ENCODE data around the gene AMDHD2.
"Not testable (repeated sequence)": the region's sequence is repeated elsewhere in the genome, so short reads cannot be mapped to it uniquely, and the experiment has no call there.

The AMDHD2 gene

GRCh38 chr16:2580818-2581217 lies 60.6 kb downstream of the AMDHD2 start:
- not testable (repeated sequence) for H3K27ac ChIP-seq (ENCODE audit: low read length); H3K9ac ChIP-seq (ENCODE audit: low read depth, low read length); H3K4me3 ChIP-seq (ENCODE audit: low read length); H3K27me3 ChIP-seq (ENCODE audit: insufficient read depth, low read length); H3K36me3 ChIP-seq (ENCODE audit: insufficient read depth, low read depth, low read length); H3K4me1 ChIP-seq (ENCODE audit: insufficient read depth, low read length); H3K9me3 ChIP-seq (ENCODE audit: insufficient read depth, low read depth, low read length)

Data from iPS-20b (cell line).